Stimulated activated CD8-positive, alpha-beta memory T cell treated with anti-CD3 and anti-CD28 coated beads, Interleukin-15, amount 100 ng/mL, for 1 hour (primary cell): ENCODE measurements around the gene DCTPP1.

Experiments
- DNase-seq: peaks from one replicate; pipeline ENCODE4 v3.0.0-alpha.2; 2020; ENCODE audit warnings: low read depth

The DCTPP1 gene

GRCh38 chr16:30381291-30382041 lies 48.4 kb downstream of the DCTPP1 start:
- no peak for DNase-seq

- no peak for DNase-seq
Measured at GRCh38 chr16:30380803-30381208, 49.0 kb downstream of the DCTPP1 start.

GRCh38 chr16:30380072-30380802 lies 49.6 kb downstream of the DCTPP1 start:
- DNase-seq, result no peak

GRCh38 chr16:30379158-30379783 lies 50.6 kb downstream of the DCTPP1 start:
- DNase-seq, result no peak

- DNase-seq, result peak; percentile 99
Measured at GRCh38 chr16:30378236-30379157, 51.3 kb downstream of the DCTPP1 start.

GRCh38 chr16:30377812-30378235 lies 52.0 kb downstream of the DCTPP1 start:
- peak; percentile 77 for DNase-seq

GRCh38 chr16:30377050-30377811 lies 52.6 kb downstream of the DCTPP1 start:
- no peak for DNase-seq

- no peak for DNase-seq
Measured at GRCh38 chr16:30376461-30376902, 53.3 kb downstream of the DCTPP1 start.

GRCh38 chr16:30375864-30376263 lies 54.0 kb downstream of the DCTPP1 start:
- DNase-seq, result no peak

GRCh38 chr16:30374538-30374937 lies 55.3 kb downstream of the DCTPP1 start, which contains the start of gene MYL11:
Gene MYL11, plus strand, starts transcription at chr16:30374802. Its CDS starts 56 bp downstream, at chr16:30374858.
- no peak for DNase-seq
